HG03280 (cell line): ENCODE data around the gene TMC7.
"Not testable (repeated sequence)": the region's sequence is repeated elsewhere in the genome, so short reads cannot be mapped to it uniquely, and the experiment has no call there.

Source experiments
- ATAC-seq: cut with Tn5 transposase; IDR thresholded peaks from one replicate; pipeline ENCODE4 v1.9.1; 2021; ENCODE audit warnings: mild to moderate bottlenecking, moderate library complexity; ENCODE audit not compliant: unreplicated experiment

The TMC7 gene

GRCh38 chr16:18983565-18984434 lies at the start of gene TMC7:
TSS of gene TMC7 (plus strand) at chr16:18983934. CDS start at chr16:18984064, 130 bp downstream.
- ATAC-seq, result no peak

GRCh38 chr16:18936727-18937340 lies 46.9 kb upstream of the TMC7 start:
- no peak for ATAC-seq

GRCh38 chr16:18937390-18937789 lies 46.3 kb upstream of the TMC7 start:
- ATAC-seq, result no peak

GRCh38 chr16:18938986-18939385 lies 44.7 kb upstream of the TMC7 start:
- no peak for ATAC-seq

GRCh38 chr16:18941471-18941870 lies 42.3 kb upstream of the TMC7 start:
- no peak for ATAC-seq

- ATAC-seq, result no peak
These were observed 41.7 kb upstream of the TMC7 start for GRCh38 chr16:18942061-18942460.

- no peak for ATAC-seq
These were observed 40.3 kb upstream of the TMC7 start for GRCh38 chr16:18943414-18943813.

- no peak for ATAC-seq
These were observed 38.5 kb upstream of the TMC7 start for GRCh38 chr16:18945233-18945632.

- ATAC-seq, result no peak
These were observed 35.2 kb upstream of the TMC7 start for GRCh38 chr16:18948372-18949020.

- no peak for ATAC-seq
These were observed 33.1 kb upstream of the TMC7 start for GRCh38 chr16:18950469-18951185.

- no peak for ATAC-seq
These were observed 30.2 kb upstream of the TMC7 start for GRCh38 chr16:18953547-18953946.

- not testable (repeated sequence) for ATAC-seq
These were observed 27.7 kb upstream of the TMC7 start for GRCh38 chr16:18955874-18956580.

- ATAC-seq, result not testable (repeated sequence)
These were observed 27.0 kb upstream of the TMC7 start for GRCh38 chr16:18956658-18957241.

- ATAC-seq, result no peak
These were observed 25.1 kb upstream of the TMC7 start for GRCh38 chr16:18958621-18959029.

- ATAC-seq, result no peak
These were observed 24.7 kb upstream of the TMC7 start for GRCh38 chr16:18959031-18959505.

GRCh38 chr16:18965555-18965954 lies 18.2 kb upstream of the TMC7 start:
- ATAC-seq, result no peak

GRCh38 chr16:18966791-18967190 lies 16.9 kb upstream of the TMC7 start:
- ATAC-seq, result no peak

- no peak for ATAC-seq
These were observed 14.5 kb upstream of the TMC7 start for GRCh38 chr16:18969050-18969854.

GRCh38 chr16:18969855-18970240 lies 13.9 kb upstream of the TMC7 start:
- ATAC-seq, result no peak
